K562 (cell line): ENCODE data around the gene MTPN. TPM values are rescaled to one million over a fixed set of nuclear protein-coding genes. Genes with fewer than 3 reads are reported as not detected.

ENCODE experiments used
- CCAR2 ChIP-seq: fragments of 200-400 bp; formaldehyde crosslinking; IDR thresholded peaks from 2 replicates; pipeline ENCODE4 v1.6.1; 2017; ENCODE audit warnings: mild to moderate bottlenecking, low read depth, low read length
- CCNT2 ChIP-seq: IDR thresholded peaks from 2 replicates; pipeline ENCODE4 v1.6.1; 2011; ENCODE audit warnings: borderline replicate concordance, low read depth, mild to moderate bottlenecking, moderate library complexity, mixed read lengths, low read length; ENCODE audit not compliant: insufficient read length; ENCODE audit errors: extremely low read depth
- ETV1 ChIP-seq: fragments of 450-650 bp; conservative IDR thresholded peaks from 2 replicates; pipeline ENCODE4 v1.6.1; 2016; ENCODE audit warnings: missing genetic modification characterization, control low read depth, low read depth, missing compliant biosample characterization
- GTF3C2 ChIP-seq: IDR thresholded peaks from 3 replicates; pipeline ENCODE4 v1.6.1; 2011; ENCODE audit warnings: borderline replicate concordance, mild to moderate bottlenecking, moderate library complexity; ENCODE audit not compliant: insufficient read length; ENCODE audit errors: extremely low read depth
- HDAC2 ChIP-seq: fragments of 450-650 bp; IDR thresholded peaks from 2 replicates; pipeline ENCODE4 v1.6.1; 2016; ENCODE audit warnings: mild to moderate bottlenecking
- TARDBP ChIP-seq: fragments of 450-650 bp; IDR thresholded peaks from 2 replicates; pipeline ENCODE4 v1.6.1; 2016
- UBTF ChIP-seq, 2 experiments: IDR thresholded peaks; 2 replicates each; pipeline ENCODE4 v1.6.1; 2012; ENCODE audit warnings: improper control_type of control experiment in 2 of 2, low read depth in 2 of 2, low read length in 2 of 2, borderline replicate concordance in 1 of 2
- ZNF143 ChIP-seq: sonication (generic); formaldehyde crosslinking; IDR thresholded peaks from 2 replicates; pipeline ENCODE4 v1.9.0; 2022; ENCODE audit warnings: mild to moderate bottlenecking, missing genetic modification reagents
- ZNF197 ChIP-seq: fragments of 200-800 bp; sonication (Bioruptor generic); IDR thresholded peaks from 2 replicates; pipeline ENCODE4 v1.6.1; 2016; ENCODE audit warnings: low read depth, missing genetic modification characterization, missing compliant biosample characterization
- ZNF232 ChIP-seq: sonication (generic); formaldehyde crosslinking; IDR thresholded peaks from 2 replicates; pipeline ENCODE4 v1.8.0; 2022; ENCODE audit warnings: mild to moderate bottlenecking, missing genetic modification reagents
- ZNF263 ChIP-seq: sonication (generic); formaldehyde crosslinking; IDR thresholded peaks from 2 replicates; pipeline ENCODE4 v1.8.0; 2022; ENCODE audit warnings: mild to moderate bottlenecking, missing genetic modification reagents, borderline replicate concordance
- ZNF445 ChIP-seq: fragments of 250-450 bp; sonication (Bioruptor Pico); IDR thresholded peaks from 2 replicates; pipeline ENCODE4 v1.4.0; 2020; ENCODE audit warnings: low read depth, mild to moderate bottlenecking, moderate library complexity
- polyA plus RNA-seq, 8 experiments: library from polyadenylated mRNA; depleted of rRNA in 4 of 8; stranded (reverse) in 5 of 8; unstranded in 3 of 8; fragments of >200 nt; fragmentation: Nextera tagmentation in 2 of 8; fragmentation: Illumina TruSeq in 1 of 8; extraction: Ambion mirVana in 2 of 8; extraction: Trizol in 1 of 8; gene quantifications; 2 replicates each; pipeline versions ENCODE4 v1.2.1 to v1.2.3, GENCODE V29; 2011 to 2014; ENCODE audit warnings: inconsistent platforms in 1 of 8, missing spikeins in 1 of 8
- total RNA-seq, 7 experiments: library from RNA; depleted of rRNA in 6 of 7; stranded (reverse); fragments of >200 nt in 6 of 7; fragmentation: Illumina TruSeq in 2 of 7; extraction: Trizol in 2 of 7; gene quantifications; 2 replicates each; pipeline versions ENCODE4 v1.2.1 to v1.2.3, GENCODE V29; 2011 to 2021; ENCODE audit warnings: low replicate concordance in 1 of 7
- TF ChIP-seq, protein P1 (sequence below): sonication (generic); formaldehyde crosslinking; IDR thresholded peaks from 2 replicates; pipeline ENCODE4 v1.8.1; 2023; ENCODE audit warnings: mild to moderate bottlenecking, missing genetic modification reagents
- TF ChIP-seq, protein P2 (sequence below): fragments of 250-450 bp; sonication (Bioruptor Pico); IDR thresholded peaks from 2 replicates; pipeline ENCODE4 v1.5.0; 2021
- TF ChIP-seq, protein P3 (sequence below): fragments of 450-650 bp; formaldehyde crosslinking; IDR thresholded peaks from 2 replicates; pipeline ENCODE4 v1.4.0; 2020; ENCODE audit warnings: mild to moderate bottlenecking, moderate library complexity

The MTPN gene
- total and polyA plus RNA-seq, 9 of the 15 experiments (the other 6 are each of a cell fraction or from before 2014, with no cell fraction given) = 68.5 to 261 (median 156) TPM

- no peak for TF ChIP-seq GTF3C2
- TF ChIP-seq ZNF197 (CRISPR knock-in tag) = 0 out of 2 replicates have a peak, but pooled peaks have one; percentile 37
- no peak for TF ChIP-seq CCAR2
- TF ChIP-seq, protein P1, sequence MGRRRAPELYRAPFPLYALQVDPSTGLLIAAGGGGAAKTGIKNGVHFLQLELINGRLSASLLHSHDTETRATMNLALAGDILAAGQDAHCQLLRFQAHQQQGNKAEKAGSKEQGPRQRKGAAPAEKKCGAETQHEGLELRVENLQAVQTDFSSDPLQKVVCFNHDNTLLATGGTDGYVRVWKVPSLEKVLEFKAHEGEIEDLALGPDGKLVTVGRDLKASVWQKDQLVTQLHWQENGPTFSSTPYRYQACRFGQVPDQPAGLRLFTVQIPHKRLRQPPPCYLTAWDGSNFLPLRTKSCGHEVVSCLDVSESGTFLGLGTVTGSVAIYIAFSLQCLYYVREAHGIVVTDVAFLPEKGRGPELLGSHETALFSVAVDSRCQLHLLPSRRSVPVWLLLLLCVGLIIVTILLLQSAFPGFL (CRISPR knock-in tag) = no peak
- no peak for TF ChIP-seq ZNF143 (CRISPR knock-in tag)
- no peak for TF ChIP-seq ZNF445 (CRISPR knock-in tag)
- TF ChIP-seq HDAC2 = no peak
- no peak for TF ChIP-seq ZNF232
- TF ChIP-seq, protein P2, sequence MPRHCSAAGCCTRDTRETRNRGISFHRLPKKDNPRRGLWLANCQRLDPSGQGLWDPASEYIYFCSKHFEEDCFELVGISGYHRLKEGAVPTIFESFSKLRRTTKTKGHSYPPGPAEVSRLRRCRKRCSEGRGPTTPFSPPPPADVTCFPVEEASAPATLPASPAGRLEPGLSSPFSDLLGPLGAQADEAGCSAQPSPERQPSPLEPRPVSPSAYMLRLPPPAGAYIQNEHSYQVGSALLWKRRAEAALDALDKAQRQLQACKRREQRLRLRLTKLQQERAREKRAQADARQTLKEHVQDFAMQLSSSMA (CRISPR knock-in tag) = no peak
- TF ChIP-seq, protein P3, sequence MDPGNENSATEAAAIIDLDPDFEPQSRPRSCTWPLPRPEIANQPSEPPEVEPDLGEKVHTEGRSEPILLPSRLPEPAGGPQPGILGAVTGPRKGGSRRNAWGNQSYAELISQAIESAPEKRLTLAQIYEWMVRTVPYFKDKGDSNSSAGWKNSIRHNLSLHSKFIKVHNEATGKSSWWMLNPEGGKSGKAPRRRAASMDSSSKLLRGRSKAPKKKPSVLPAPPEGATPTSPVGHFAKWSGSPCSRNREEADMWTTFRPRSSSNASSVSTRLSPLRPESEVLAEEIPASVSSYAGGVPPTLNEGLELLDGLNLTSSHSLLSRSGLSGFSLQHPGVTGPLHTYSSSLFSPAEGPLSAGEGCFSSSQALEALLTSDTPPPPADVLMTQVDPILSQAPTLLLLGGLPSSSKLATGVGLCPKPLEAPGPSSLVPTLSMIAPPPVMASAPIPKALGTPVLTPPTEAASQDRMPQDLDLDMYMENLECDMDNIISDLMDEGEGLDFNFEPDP (CRISPR knock-in tag) = no peak
- TF ChIP-seq ZNF263 (CRISPR knock-in tag) = no peak
- TF ChIP-seq ETV1 (tag) = no peak
- TF ChIP-seq CCNT2 = no peak
- TF ChIP-seq TARDBP = no peak
- TF ChIP-seq UBTF (IDR thresholded peaks at IDR 0.05; ENCODE audit: borderline replicate concordance in 1 of 2, low read depth in 2 of 2, low read length in 2 of 2) = no peak
Observed at GRCh38 chr7:135938086-135938485, 39.1 kb downstream of the MTPN start (continued).
